ENCODE measurements around the gene ILK.

DNA sequence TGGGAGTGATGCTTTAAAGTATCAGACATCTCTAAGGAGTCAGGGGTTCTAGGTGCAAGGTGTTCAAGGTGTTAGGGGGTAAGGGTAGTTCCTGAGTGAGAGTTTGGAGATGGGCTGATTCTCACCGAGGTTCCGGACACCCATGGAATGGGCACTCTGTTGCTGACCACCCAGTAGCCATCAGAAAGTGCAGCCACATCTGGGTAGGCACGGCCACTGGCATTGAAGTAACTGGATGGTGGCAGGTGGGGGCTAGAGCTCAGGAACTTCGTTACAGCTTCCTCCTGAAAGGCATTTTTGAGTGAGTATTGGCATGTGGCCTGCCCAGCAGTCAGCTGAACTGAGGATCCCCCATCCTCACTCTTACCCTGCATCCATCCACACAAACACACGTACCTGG, 11.5 kb downstream of the ILK start:
- no peak for TF ChIP-seq EZH2 (IDR thresholded peaks at IDR 0.05)
- TF ChIP-seq POLR2AphosphoS5 (IDR thresholded peaks at IDR 0.05; ENCODE audit: borderline replicate concordance, low read depth, low read length): no peak
- TF ChIP-seq FOXP2 (optimal IDR thresholded peaks at IDR 0.05; ENCODE audit: control extremely low read depth, extremely low read length, insufficient read depth): no peak

All from SK-N-MC (cell line).